ENCODE measurements around the gene TBXAS1.

The TBXAS1 gene

DNA sequence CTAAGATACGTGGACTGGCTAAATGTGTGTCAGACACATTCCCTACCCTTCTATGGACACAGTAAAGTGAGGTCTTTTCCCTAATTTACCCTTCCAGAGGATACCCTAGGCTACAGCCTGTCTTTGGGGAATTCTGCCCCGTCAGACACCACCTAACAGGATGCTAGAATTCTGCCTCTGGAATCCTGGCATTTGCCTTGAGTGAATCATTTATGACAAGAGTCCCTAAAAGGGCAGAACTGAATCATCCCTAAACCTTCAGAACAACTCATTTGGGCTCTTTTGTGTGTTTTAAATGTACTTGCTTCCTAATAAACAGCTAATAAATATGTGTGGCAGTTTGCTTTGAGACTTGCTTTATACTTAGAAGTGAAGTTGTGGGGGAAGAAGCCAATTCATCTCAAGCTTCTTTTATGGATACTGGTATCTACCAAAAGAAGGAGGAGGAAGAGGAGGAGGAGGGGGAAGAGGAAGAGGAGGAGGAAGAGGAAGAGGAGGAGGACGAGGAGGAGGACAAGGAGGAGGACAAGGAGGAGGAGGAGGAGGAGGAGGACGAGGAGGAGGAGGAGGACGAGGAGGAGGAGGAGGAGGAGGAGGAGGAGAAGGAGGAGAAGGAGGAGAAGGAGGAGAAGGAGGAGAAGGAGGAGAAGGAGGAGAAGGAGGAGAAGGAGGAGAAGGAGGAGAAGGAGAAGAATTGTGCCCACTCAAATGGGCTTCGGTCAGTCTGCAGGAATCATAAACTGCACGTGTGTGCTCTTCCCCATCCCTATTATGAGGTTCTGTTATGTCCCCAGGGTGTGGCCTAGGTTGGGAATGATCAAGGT, 206.5 kb downstream of the TBXAS1 start:
- FAIRE-seq: no peak
- DNase-seq (ENCODE audit: insufficient read length, low spot score): no peak

DNA sequence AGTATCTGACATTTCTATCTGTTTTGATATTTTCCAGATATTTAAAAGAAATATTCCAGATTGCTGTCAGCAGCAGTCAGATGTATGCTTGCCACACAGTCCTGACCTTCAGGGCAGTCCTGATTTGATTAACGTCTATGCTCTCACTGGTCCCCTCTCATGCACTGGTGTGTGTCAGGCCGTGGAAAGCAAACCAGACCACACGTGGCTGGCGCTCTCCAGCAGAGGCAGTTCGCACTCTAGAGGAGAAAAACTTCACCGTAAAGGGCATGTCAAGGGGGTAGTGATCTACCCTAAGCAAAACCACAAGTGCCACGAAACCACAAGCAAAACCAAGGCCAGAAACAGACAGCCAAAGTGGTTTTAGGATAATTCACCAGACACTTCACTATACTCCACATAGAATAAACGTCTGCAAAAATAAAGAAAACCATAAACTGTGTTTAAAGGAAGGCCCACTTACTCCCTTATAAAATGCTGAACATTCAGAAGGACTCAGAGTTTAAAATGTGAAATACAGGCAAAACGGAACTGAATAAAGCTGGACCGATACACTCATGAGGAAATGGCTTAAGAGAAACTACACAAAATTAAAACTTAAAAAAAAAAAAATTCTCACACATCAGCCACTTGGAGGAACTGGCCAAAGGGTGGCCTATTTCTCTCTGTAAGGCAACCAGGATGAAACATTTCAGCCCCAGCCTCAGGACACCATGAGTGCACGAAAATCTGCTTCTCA, 207.3 kb downstream of the TBXAS1 start:
- no peak for DNase-seq (ENCODE audit: insufficient read length, low spot score)

DNA sequence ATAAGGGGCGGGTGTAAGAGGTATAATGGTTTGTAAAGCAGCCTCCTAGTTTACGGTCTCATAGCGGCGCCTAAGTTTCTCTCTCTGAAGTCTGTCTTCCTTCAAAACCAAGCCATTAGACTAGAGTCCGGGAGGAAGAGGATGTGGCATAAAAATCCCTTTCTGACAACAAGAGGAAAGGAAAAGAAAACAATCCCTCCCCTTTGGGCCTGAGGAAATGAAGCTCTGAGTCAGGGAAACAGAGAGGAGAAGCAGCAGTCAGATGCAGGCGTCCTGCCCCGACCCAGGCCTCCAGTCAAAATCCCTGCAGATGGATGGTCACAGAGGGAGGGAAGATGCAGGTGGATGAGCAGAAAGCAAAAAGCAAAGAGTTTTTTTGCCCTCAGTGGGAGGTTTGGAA, 210.0 kb downstream of the TBXAS1 start:
- DNase-seq (ENCODE audit: insufficient read length, low spot score) (no peak), FAIRE-seq (no peak)

More for the DNA sequence above, 207.3 kb downstream of the TBXAS1 start:
- no peak for FAIRE-seq

DNA sequence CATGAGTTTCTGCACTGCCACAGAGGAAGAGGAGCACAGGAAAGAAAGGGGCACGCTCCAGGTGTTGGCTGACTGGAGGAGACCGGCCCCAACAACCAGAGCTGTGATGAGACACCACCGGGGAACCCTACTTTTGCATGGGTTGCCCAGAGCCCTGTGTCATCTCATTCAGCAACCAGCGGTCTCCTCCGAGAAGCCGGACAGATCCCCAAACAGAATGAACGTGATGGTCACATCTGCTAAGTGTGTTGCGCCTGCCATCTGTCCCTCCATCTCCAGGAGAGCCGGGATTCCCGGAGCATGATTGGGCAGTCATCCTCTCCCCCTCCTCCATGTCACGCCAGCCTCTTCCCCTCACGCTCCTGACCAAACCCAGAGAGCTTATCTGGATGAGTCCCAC, 210.8 kb downstream of the TBXAS1 start:
- no peak for FAIRE-seq
- no peak for DNase-seq (ENCODE audit: insufficient read length, low spot score)

DNA sequence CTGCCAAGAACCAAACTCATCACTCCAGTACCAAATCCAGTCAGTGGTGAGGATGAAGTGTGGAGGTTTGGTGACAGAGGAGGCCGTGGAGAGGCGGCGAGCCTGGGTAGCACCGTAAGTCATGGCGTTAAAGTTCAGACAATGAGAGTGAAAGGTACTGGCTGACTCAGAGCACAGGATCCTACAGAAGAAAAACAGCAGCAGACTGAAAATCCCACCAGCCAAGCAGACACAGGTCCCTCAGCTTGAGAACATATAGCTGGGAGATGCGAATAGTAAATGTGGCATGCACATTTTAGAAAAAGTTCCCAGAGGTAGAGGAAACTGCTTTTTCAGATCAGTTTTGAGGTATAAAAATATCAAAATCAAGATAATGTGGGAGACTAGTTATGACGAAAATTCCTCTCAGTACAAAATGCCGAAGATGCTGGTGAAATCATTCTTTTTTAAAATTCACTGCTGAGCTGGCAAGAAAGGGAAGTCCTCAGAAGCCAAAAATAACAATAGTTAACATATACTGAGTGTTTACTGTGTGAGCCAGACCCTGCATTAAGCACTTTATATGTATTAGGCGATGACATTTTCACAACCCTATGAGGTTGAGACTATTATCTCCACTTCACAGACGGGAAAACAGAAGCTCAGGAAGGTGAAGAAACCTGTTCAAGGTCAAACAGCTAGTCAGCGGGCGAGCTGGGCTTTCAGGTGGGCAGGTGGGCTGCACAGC, 212.8 kb downstream of the TBXAS1 start:
- FAIRE-seq: no peak

DNA sequence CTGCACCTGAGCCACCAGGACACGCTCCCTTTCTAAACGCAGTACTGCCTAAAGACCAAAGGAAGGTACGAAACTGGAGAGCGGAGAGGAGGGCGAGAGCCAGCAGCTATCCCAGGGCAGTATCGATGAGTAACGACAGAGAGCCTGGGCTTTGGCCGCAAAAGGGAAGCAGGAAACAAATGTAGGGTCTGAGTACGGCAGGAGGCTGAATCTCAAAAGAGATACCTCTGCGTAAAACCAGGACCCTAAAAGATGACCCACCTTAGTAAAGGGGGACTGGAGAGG, 213.3 kb downstream of the TBXAS1 start:
- FAIRE-seq (no peak), DNase-seq (ENCODE audit: insufficient read length, low spot score) (no peak)

More for the DNA sequence above, 212.8 kb downstream of the TBXAS1 start:
- DNase-seq (ENCODE audit: insufficient read length, low spot score): no peak

DNA sequence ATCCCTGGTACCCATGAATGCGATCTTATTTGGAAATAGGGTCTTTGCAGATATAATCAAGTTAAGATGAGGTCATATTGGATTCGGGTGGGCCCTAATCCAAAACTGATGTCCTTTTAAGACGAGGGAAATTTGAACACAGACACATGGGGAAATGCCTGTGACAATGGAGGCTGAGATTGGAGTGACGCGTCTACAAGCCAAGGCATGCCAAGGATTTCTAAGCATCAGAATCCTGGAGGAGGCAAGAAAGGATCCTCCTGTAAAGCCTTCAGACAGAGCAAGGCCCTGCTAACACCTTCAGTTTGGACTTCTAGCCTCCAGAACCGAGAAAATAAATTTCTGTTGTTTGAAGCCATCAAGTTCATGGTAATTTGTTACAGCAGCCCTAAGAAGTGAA, 215.2 kb downstream of the TBXAS1 start:
- DNase-seq (ENCODE audit: insufficient read length, low spot score) (no peak), FAIRE-seq (no peak)

DNA sequence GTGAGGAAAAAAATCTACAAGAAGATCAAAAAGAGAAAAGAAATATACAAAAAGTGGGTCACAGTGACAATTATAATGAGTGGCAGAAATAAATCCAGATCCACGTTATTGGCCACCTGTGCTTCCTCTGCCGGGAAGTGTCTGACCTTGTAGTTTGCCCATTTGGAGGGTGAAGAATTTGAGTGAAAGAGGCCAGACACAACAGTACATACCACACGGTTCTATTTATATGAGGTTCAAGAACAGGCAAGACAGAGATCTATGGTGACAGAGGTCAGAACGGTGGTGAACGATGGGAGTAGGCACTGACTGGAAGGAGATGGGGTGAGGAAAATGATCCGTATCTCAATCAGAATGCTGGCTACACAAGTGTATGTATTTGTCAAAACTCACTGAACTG, 216.6 kb downstream of the TBXAS1 start:
- DNase-seq (ENCODE audit: insufficient read length, low spot score) (no peak), FAIRE-seq (no peak)

DNA sequence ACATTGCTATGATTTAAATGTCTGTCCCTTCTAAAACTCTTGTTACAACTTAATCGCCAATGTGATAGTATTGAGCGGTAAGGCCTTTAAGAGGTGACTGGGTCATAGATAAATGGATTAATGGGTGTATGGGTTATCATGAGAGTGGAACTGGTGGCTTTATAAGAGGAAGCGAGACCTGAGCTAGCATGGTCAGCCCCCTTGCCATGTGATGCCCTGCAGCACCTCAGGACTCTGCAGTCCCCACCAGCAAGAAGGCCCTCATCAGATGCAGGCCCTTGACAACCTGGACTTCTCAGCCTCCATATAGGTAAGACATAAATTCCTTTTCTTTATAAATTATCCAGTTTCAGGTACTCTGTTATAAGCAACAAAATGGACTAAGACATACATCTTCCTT, 218.1 kb downstream of the TBXAS1 start:
- no peak for DNase-seq (ENCODE audit: insufficient read length, low spot score)
- FAIRE-seq: no peak

DNA sequence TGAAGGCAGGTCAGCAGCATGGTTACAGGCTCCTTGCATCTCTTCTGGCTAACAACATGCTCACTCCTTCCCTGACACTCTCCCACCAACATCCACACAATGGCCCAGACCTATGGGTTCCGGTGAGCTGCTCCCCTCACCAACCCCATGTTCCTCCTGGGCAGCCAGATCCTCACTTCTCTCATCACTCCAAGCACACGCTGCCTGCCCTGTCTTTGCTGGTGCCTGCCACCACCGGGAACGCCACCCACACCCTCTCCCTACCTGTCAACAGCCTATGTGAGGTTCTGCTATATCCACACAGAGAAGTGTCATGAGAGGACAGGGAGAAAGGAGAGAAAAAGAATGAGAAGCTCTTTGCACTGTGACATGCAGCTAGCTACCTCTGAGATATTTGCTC, 219.1 kb downstream of the TBXAS1 start:
- FAIRE-seq: no peak
- DNase-seq (ENCODE audit: insufficient read length, low spot score): no peak

DNA sequence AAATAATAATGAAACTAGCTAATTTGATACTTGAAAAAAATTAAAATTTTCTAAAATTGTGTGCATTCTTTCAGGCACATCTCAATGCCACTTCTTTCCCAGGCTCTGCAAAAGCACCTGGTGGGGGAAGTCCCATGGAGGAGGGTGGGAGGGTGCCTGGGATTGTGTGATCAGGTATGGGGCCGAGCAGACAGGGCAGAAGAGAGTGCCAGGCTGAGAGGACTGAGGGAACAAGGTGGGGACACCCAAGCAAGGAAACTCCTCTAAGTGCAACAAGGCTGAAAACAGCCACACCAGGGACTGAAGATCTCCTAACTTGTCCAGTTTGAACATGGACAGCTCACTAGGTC, 219.9 kb downstream of the TBXAS1 start:
- FAIRE-seq: no peak
- DNase-seq (ENCODE audit: insufficient read length, low spot score): no peak

DNA sequence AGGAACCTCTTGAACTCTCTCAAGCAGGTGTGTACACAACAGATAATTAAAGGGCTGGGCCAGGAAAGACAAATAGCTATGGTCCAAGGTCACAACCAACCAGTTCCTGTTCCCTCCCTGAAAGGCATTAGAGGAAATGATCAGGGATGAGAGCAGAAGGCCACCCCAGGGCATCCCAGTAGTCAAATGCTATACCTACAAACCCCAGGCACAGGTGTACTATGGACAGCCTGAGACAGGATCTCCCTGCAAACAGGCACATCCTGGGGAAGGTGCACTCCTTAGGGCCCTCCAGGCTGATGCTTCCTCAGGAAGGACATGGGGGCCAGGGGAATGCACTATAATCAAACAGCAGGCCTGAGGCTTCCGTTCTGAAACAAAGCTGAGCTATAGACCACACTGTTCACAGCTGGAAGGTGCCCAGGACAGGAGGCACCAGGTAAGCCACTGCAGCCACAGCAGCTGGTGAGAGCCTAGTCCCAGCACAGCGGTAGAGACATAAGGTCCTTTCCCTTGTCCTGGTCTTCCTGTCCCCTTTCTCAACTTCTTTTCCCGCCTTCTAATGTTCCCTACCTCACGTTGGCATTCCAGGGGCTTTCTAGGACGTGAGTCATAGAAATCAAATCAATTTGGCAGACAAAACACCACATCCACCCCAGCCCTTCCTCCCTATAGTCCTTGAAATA, 220.4 kb downstream of the TBXAS1 start:
- no peak for FAIRE-seq

DNA sequence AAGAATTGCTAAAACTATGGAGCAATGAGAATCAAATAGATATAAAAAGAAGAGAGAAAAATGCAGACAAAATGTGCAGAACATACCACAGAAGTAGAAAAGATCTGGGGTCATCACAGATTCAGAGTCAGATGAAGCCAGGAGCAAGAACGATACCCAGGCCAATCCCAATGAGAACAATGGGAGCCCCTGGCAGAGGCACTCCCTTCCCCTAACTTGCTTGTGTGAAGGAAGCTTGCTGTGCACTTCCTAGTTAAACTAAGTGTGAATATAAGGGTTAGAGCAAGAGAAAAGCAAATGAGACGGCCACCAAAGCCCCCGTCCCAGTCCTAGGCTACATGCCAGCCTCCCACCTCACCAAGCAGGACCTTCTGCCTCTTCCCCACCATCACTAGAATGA, 221.0 kb downstream of the TBXAS1 start:
- no peak for DNase-seq (ENCODE audit: insufficient read length, low spot score)
- no peak for FAIRE-seq

More for the DNA sequence above, 220.4 kb downstream of the TBXAS1 start:
- no peak for DNase-seq (ENCODE audit: insufficient read length, low spot score)

DNA sequence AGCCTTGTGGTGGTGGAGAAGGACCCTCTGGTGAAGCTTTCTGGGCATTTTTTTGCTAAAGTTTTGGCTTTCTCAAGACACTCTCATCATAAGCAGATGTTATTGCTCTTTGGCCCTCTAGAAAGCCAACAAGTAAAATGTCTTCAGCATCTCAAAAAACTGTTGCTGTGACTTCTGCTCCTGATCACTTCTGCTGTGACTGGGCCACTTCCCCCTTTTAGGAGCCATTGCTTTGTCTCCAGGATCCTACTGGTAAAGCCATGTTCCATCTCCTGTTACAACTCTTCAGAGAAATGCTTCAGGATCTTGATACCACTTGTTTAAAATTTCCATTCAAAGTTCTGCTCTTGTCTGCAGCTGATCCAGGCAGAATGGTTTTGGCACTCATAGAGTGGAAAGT, 222.8 kb downstream of the TBXAS1 start:
- FAIRE-seq (no peak), DNase-seq (ENCODE audit: insufficient read length, low spot score) (no peak)

DNA sequence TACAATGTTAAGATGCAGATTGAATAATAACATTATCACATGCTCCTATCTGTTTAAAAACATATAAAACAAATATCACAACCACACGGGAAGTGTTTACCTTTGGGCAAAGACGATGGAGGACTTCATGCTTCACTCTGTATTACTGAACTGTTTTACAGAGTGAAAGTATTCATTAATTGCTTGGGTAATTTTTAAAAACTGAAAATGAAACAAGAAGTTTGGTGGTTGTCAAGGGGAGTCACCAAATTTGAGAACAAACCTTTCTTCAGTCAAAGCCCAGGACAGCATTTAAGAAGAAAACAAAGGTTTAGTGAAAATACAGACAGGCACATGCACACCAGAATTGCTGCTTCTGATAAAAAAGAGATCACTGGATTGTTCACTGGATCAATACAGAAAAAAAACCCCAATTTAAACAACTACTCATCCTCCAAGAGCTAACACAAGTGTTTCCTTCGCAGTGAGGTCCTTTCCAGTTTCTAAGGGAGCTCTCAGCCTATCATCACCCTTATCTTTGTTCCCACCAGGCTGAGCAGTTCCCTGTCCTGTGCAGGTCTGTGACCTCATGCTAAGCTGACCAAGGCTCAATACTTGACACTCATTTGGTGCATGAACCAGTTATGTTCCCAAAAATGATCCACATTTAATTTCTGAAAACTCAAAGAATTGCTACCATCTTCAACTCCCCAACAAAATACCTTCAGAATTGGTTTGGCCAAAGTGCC, 224.9 kb downstream of the TBXAS1 start:
- DNase-seq (ENCODE audit: insufficient read length, low spot score) (no peak), FAIRE-seq (no peak)

DNA sequence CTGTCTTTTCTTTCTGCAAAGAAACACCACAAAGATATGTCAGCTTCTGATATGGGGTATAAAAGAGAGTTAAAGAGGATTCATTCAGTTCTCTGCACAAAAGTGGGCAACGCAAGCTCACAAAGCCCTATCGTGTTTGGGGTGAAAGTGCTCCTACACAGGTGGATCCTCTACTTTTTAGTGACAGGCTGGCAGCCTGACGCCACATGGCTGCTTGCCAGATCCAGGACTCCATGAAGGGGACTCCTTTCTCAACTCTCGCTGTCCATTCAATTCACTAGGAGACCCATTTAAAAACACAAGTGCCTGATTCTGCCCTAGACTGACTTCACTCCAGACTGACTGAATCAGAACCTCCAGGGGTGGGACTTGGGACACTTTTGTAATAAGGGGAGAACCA, 225.7 kb downstream of the TBXAS1 start:
- FAIRE-seq (no peak), DNase-seq (ENCODE audit: insufficient read length, low spot score) (no peak)

DNA sequence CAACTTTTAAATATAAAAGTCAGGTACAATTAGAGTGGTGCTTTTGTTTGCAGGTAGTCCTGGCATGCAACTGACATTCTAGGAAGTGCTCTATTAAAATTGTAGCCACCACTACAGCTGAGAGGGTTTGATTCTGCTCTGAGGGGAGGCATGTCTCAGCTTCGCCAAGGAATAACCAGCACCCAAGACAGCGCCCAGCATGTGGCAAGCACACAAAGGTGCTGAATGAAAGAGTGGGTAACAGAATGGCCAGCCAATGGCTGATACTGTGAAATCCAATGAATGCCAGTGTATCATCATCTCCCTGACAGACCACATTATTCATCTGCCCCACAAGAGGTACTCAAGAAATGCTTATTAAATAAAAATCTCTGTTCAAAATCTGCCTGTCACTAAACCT, 226.8 kb downstream of the TBXAS1 start:
- FAIRE-seq: no peak

DNA sequence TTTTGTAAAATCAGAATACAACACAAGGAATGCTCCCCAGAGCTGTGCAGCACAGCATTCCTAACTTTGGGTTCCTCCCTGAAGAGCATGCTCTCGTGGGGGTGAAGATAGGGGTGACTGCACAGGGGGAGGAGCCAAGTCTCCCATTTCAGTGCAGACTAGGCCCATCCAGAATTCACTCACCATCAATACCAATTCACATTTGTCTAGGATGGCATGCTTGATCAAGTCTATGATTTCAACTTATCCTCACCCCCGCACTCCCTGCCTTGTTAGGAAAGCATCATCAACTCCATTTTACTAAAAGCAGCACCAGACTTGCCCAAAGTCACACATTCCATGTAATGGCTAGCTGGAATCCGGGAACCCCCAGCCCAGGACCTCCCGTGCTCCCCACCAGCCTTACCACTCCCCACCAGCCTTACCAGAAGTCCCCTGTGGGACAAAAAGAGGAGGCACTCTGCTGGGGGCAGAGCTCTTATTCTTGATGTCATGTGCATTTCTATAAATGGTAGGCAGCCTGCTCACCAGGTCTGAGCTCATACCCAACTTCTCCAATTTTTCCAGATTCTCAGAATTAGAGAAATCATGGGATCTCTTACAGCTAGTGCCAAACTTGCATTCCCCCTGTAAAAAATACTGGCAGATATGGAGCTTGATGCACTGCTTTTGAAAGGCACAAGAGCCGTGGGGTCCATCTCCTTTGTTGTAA, 227.5 kb downstream of the TBXAS1 start:
- DNase-seq (ENCODE audit: insufficient read length, low spot score): no peak
- no peak for FAIRE-seq

More for the DNA sequence above, 226.8 kb downstream of the TBXAS1 start:
- DNase-seq (ENCODE audit: insufficient read length, low spot score): no peak

DNA sequence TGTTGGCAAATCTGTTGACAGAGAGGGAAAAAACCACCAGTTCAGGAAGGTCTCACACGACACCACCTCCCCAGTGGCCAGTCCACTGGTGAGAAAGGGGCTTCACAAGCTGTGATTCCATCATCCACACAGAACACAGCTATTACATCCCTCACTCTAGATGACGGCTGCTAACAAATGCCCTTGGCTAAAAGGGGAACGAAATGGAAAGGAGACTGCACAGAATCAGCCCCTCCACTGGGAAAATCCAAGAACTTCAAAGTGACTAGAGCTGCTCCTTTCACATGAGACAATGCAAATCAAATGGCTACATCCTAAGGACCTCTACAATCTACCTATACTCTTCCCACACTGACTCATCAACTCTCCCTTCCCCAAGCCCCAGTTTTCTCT, 228.1 kb downstream of the TBXAS1 start:
- DNase-seq (ENCODE audit: insufficient read length, low spot score): no peak

DNA sequence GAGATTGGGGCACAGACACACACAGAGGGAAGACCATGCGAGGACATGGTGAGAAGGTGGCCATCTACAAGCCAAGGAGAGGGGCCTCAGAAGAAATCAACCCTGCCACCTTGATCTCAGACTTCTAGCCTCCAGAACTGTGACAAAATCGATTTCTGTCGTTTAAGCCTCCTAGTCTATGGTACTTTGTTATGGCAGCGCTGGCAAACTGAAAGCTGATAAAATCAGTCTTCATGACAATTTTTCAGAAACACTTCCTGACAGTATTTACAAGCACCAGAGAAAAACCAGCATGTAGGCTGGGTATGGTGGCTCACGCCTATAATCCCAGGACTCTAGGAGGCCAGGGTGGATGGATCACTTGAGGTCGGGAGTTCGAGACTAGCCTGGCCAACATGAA, 229.5 kb downstream of the TBXAS1 start:
- DNase-seq (ENCODE audit: insufficient read length, low spot score) (no peak), FAIRE-seq (no peak)

More for the DNA sequence above, 228.1 kb downstream of the TBXAS1 start:
- FAIRE-seq: no peak

Data from HTR-8/SVneo (cell line).